Measurements from ENCODE around the gene SLC25A34. TPM values are rescaled to one million over a fixed set of nuclear protein-coding genes. Genes with fewer than 3 reads are reported as not detected.

SLC25A34 gene
- total RNA-seq, 2 experiments from 2014 or later = 0.76 to 0.94 TPM

DNA sequence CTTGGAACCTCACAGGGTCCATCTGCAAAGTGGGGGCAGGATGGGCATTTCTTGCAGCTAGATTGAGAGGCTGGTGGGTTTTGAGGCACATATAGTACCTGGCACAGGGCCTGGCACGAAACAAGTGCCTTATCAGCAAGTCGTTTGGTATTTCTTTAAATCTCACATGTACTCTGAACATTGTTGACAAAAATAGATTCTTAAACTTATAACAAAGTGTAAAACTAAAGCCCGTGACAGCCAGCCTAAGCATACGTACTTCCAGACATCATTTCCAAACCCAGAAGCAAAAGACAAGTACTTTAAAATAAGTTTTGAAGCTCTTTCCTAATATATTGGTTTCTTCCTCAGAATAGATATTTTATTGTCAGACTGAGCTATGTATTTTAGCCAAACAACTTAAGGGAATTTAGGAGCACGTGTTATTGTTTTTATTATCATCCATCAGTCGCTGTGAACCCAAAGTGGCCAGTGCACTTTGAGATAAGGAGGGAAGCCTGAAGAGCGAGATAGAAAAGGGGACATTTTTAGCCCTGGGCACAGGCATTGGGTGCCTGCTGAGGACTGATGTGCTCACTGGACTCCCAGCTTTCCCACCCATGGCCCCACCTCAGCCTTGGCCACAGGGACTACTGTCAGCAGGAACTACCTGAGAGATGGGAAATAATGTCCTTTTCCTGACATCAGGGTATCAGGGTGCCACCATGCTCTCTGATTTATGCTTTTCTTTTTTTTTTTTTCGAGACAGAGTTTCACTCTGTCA is 25.5 kb downstream of the SLC25A34 start:
- no peaks in the 10 kb centered on the region for H3K36me3 Mint-ChIP-seq
- no peak overlapping the region for H3K4me3 Mint-ChIP-seq
- no peaks in the 10 kb centered on the region for H3K4me1 Mint-ChIP-seq
- H3K27me3 Mint-ChIP-seq = peaks cover 49% of the 10 kb centered on the region
- no peaks in the 10 kb centered on the region for H3K9me3 Mint-ChIP-seq
- no peak for DNase-seq
- no peak overlapping the region for H3K27ac Mint-ChIP-seq

DNA sequence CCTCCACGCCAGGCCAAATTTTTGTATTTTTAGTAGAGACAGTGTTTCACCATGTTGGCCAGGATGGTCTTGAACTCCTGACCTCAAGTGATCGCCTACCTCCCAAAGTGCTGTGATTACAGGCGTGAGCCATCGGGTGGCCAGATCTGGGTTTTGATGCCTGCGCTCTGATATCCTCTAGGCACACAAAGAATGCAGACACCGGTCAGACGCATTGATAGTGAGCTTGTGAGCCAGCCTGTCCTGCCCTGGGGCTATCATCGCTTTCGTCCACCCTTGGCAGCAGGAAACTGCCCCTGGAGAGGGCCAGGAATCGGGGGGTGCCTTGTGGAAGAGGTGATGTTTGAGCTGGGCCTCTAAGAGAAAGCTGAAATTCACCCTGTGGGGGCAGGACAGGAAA is 26.5 kb downstream of the SLC25A34 start:
- H3K27ac Mint-ChIP-seq = no peak overlapping the region
- no peak overlapping the region for H3K4me3 Mint-ChIP-seq
- H3K36me3 Mint-ChIP-seq = no peaks in the 10 kb centered on the region
- H3K27me3 Mint-ChIP-seq = peaks cover 40% of the 10 kb centered on the region
- H3K9me3 Mint-ChIP-seq = no peaks in the 10 kb centered on the region
- no peaks in the 10 kb centered on the region for H3K4me1 Mint-ChIP-seq
- no peak for DNase-seq

- DNase-seq = no peak
- no peaks in the 10 kb centered on the region for H3K4me1 Mint-ChIP-seq
- H3K27ac Mint-ChIP-seq = no peak overlapping the region
- peaks cover 30% of the 10 kb centered on the region for H3K27me3 Mint-ChIP-seq
- H3K36me3 Mint-ChIP-seq = no peaks in the 10 kb centered on the region
- H3K4me3 Mint-ChIP-seq = no peak overlapping the region
- no peaks in the 10 kb centered on the region for H3K9me3 Mint-ChIP-seq
Measured at GRCh38 chr1:15764269-15764764, 28.3 kb downstream of the SLC25A34 start.

- no peaks in the 10 kb centered on the region for H3K36me3 Mint-ChIP-seq
- H3K27me3 Mint-ChIP-seq = peaks cover 24% of the 10 kb centered on the region
- H3K27ac Mint-ChIP-seq = no peak overlapping the region
- H3K9me3 Mint-ChIP-seq = no peaks in the 10 kb centered on the region
- no peak for DNase-seq
- H3K4me3 Mint-ChIP-seq = no peak overlapping the region
- H3K4me1 Mint-ChIP-seq = no peaks in the 10 kb centered on the region
Measured at GRCh38 chr1:15764890-15765289, 28.8 kb downstream of the SLC25A34 start.

GRCh38 chr1:15765495-15766194 is 29.6 kb downstream of the SLC25A34 start:
- no peaks in the 10 kb centered on the region for H3K9me3 Mint-ChIP-seq
- H3K27me3 Mint-ChIP-seq = peaks cover 17% of the 10 kb centered on the region
- DNase-seq = no peak
- H3K36me3 Mint-ChIP-seq = no peaks in the 10 kb centered on the region
- no peak overlapping the region for H3K4me3 Mint-ChIP-seq
- no peak overlapping the region for H3K27ac Mint-ChIP-seq
- H3K4me1 Mint-ChIP-seq = no peaks in the 10 kb centered on the region

- DNase-seq = no peak
- Mint-ChIP-seq H3K4me1 (no peaks in the 10 kb centered on the region), H3K27ac (no peak overlapping the region), H3K9me3 (no peaks in the 10 kb centered on the region), H3K4me3 (no peak overlapping the region), H3K27me3 (peaks cover 10% of the 10 kb centered on the region), H3K36me3 (no peaks in the 10 kb centered on the region)
Measured at GRCh38 chr1:15767941-15768340, 31.9 kb downstream of the SLC25A34 start.

DNA sequence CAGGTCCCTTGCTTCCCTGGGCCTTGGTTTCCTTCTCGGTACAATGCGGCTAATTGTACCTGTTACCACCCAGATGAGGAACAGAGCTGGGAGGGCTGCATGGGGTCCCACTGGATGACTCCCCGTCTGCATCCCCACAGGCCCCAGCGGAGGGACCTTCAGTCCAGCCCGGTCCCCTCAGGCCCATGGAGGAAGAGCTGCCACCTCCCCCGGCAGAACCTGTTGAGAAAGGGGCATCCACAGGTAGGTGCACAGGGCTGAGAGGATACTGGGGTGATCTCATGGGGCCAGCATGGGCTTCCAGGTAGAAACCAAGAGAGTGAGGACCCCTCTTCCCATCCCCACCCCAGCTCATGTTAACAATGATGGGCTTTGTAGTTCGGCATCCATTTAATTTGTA is 32.3 kb downstream of the SLC25A34 start:
- peaks cover 10% of the 10 kb centered on the region for H3K27me3 Mint-ChIP-seq
- no peak overlapping the region for H3K4me3 Mint-ChIP-seq
- no peaks in the 10 kb centered on the region for H3K36me3 Mint-ChIP-seq
- DNase-seq = no peak
- no peak overlapping the region for H3K27ac Mint-ChIP-seq
- H3K9me3 Mint-ChIP-seq = no peaks in the 10 kb centered on the region
- H3K4me1 Mint-ChIP-seq = no peaks in the 10 kb centered on the region

DNA sequence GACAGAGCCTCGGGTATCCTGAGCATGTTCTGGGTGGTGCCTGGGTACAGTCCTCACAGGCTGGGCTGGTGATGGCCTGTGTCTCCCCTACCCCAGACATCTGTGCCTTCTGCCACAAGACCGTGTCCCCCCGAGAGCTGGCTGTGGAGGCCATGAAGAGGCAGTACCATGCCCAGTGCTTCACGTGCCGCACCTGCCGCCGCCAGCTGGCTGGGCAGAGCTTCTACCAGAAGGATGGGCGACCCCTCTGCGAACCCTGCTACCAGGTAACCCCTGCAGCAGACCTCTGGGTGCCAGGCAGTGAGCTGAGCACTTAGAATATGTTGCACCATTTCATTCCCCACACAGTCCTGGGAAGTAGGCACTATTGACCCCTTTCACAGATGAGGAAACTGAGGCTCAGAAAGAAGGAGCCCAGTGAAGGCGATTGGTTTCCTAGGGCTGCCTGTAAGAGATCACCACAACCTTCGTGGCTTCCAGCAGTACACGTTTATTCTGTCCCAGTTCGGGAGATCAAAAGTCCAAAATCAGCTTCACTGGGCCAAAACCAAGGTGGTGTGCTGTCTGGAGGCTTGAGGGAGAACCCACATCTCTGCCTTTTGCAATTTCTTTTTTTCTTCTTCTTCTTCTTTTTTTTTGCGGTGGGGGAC is 34.4 kb downstream of the SLC25A34 start:
- H3K36me3 Mint-ChIP-seq = no peaks in the 10 kb centered on the region
- no peak for DNase-seq
- H3K9me3 Mint-ChIP-seq = no peaks in the 10 kb centered on the region
- H3K27ac Mint-ChIP-seq = no peak overlapping the region
- no peaks in the 10 kb centered on the region for H3K4me1 Mint-ChIP-seq
- H3K27me3 Mint-ChIP-seq = peaks cover 10% of the 10 kb centered on the region
- H3K4me3 Mint-ChIP-seq = no peak overlapping the region

- no peaks in the 10 kb centered on the region for H3K36me3 Mint-ChIP-seq
- no peak overlapping the region for H3K27ac Mint-ChIP-seq
- no peaks in the 10 kb centered on the region for H3K4me1 Mint-ChIP-seq
- no peak for DNase-seq
- peaks cover 10% of the 10 kb centered on the region for H3K27me3 Mint-ChIP-seq
- no peaks in the 10 kb centered on the region for H3K9me3 Mint-ChIP-seq
- H3K4me3 Mint-ChIP-seq = no peak overlapping the region
Measured at GRCh38 chr1:15771836-15772515, 35.9 kb downstream of the SLC25A34 start.

GRCh38 chr1:15775706-15776105 is 39.6 kb downstream of the SLC25A34 start:
- Mint-ChIP-seq H3K36me3 (no peaks in the 10 kb centered on the region), H3K4me1 (no peaks in the 10 kb centered on the region), H3K27me3 (peaks cover 10% of the 10 kb centered on the region), H3K9me3 (no peaks in the 10 kb centered on the region), H3K27ac (no peak overlapping the region), H3K4me3 (no peak overlapping the region)
- no peak for DNase-seq

GRCh38 chr1:15777909-15778707 is 42.0 kb downstream of the SLC25A34 start:
- Mint-ChIP-seq H3K9me3 (no peaks in the 10 kb centered on the region), H3K4me1 (no peaks in the 10 kb centered on the region), H3K36me3 (no peaks in the 10 kb centered on the region), H3K27ac (no peak overlapping the region), H3K27me3 (no peaks in the 10 kb centered on the region), H3K4me3 (no peak overlapping the region)
- no peak for DNase-seq

DNA sequence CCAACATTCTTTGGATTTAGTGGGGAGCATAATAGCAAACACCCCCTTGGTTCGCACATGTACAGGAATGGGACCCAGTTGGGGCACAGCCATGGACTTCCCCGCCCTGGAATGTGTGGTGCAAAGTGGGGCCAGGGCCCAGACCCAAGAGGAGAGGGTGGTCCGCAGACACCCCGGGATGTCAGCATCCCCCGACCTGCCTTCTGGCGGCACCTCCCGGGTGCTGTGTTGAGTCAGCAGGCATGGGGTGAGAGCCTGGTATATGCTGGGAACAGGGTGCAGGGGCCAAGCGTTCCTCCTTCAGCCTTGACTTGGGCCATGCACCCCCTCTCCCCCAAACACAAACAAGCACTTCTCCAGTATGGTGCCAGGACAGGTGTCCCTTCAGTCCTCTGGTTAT is 49.6 kb downstream of the SLC25A34 start:
- Mint-ChIP-seq H3K9me3 (no peaks in the 10 kb centered on the region), H3K27me3 (peaks cover 4% of the 10 kb centered on the region), H3K4me1 (no peaks in the 10 kb centered on the region), H3K4me3 (no peak overlapping the region), H3K36me3 (no peaks in the 10 kb centered on the region), H3K27ac (no peak overlapping the region)
- DNase-seq = no peak

- Mint-ChIP-seq H3K27me3 (peaks cover 4% of the 10 kb centered on the region), H3K9me3 (no peaks in the 10 kb centered on the region), H3K27ac (no peak overlapping the region), H3K4me3 (no peak overlapping the region), H3K4me1 (no peaks in the 10 kb centered on the region), H3K36me3 (no peaks in the 10 kb centered on the region)
- DNase-seq = no peak
Measured at GRCh38 chr1:15786581-15786980, 50.5 kb downstream of the SLC25A34 start.

DNA sequence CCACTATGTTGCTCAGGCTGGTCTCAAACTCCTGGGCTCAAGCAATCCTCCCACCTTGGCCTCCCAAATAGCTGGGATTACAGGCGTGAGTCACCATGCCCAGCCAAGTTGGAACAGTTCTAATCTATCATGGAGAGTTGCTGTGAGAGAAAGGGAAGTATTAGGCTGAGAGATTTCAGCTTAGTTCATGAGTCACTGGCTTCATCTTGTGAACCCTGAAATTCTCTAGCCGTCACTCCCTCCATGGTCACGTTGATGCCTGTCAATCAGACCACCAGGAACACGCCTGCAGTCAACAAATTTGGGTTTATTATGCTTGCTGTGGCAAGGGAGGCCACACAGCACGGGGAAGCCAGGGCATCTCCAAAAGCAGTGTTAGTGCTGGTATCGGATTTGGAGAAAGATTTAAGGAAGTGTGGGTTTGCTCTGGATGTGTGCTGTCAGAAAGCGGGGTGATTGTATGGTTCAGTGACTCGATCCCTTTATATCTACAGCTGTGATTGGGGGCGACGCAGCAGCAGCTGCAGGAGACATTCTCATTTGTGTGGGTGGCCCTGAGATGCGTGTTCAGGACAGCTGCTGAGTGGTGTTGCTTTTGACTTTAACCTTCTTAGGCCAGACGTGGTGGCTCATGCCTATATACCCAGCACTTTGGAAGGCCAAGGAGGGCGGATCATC is 52.7 kb downstream of the SLC25A34 start:
- H3K4me3 Mint-ChIP-seq = no peak overlapping the region
- peaks cover 3% of the 10 kb centered on the region for H3K4me1 Mint-ChIP-seq
- peaks cover 4% of the 10 kb centered on the region for H3K27me3 Mint-ChIP-seq
- H3K9me3 Mint-ChIP-seq = no peaks in the 10 kb centered on the region
- H3K36me3 Mint-ChIP-seq = no peaks in the 10 kb centered on the region
- DNase-seq = no peak
- no peak overlapping the region for H3K27ac Mint-ChIP-seq

All from activated naive CD8-positive, alpha-beta T cell treated with anti-CD3 and anti-CD28 coated beads for 36 hours (primary cell).